ENCODE data around the gene MYO7B. TPM values are rescaled to one million over a fixed set of nuclear protein-coding genes. Genes with fewer than 3 reads are reported as not detected.

The MYO7B gene
- total RNA-seq, 1 donor from 2014 or later, result 0.10 TPM

GRCh38 chr2:127649684-127650040 is 114.2 kb downstream of the MYO7B start:
- Mint-ChIP-seq H3K9me3 (no peaks in the 10 kb centered on the region), H3K27ac (no peak overlapping the region), H3K4me3 (no peak overlapping the region), H3K36me3 (ENCODE audit: low read depth) (no peaks in the 10 kb centered on the region), H3K27me3 (ENCODE audit: insufficient read depth) (peaks cover 2% of the 10 kb centered on the region), H3K4me1 (ENCODE audit: low read depth) (peaks cover 5% of the 10 kb centered on the region)
- DNase-seq (ENCODE audit: low spot score), result peak; percentile 68
- intact Hi-C loops (cut with micrococcal nuclease), result loop anchor here (1.0 to 10.0 kb wide), 6 partner anchors 51 to 452 kb away; partner anchors contain the start of genes IWS1 and SFT2D3

GRCh38 chr2:127650041-127650784 is 114.7 kb downstream of the MYO7B start:
- Mint-ChIP-seq H3K27me3 (ENCODE audit: insufficient read depth) (peaks cover 2% of the 10 kb centered on the region), H3K9me3 (no peaks in the 10 kb centered on the region), H3K4me1 (ENCODE audit: low read depth) (peaks cover 5% of the 10 kb centered on the region), H3K4me3 (no peak overlapping the region), H3K27ac (no peak overlapping the region), H3K36me3 (ENCODE audit: low read depth) (no peaks in the 10 kb centered on the region)
- intact Hi-C loops (cut with micrococcal nuclease), result no loop called here
- no peak for DNase-seq (ENCODE audit: low spot score)

- intact Hi-C loops (cut with micrococcal nuclease), result no loop called here
- no peaks in the 10 kb centered on the region for H3K9me3 Mint-ChIP-seq
- H3K36me3 Mint-ChIP-seq (ENCODE audit: low read depth), result no peaks in the 10 kb centered on the region
- no peak for DNase-seq (ENCODE audit: low spot score)
- H3K27me3 Mint-ChIP-seq (ENCODE audit: insufficient read depth), result peaks cover 2% of the 10 kb centered on the region
- H3K4me1 Mint-ChIP-seq (ENCODE audit: low read depth), result peaks cover 5% of the 10 kb centered on the region
- no peak overlapping the region for H3K27ac Mint-ChIP-seq
- H3K4me3 Mint-ChIP-seq, result no peak overlapping the region
These were observed 115.4 kb downstream of the MYO7B start for GRCh38 chr2:127650785-127651380.

GRCh38 chr2:127651381-127651809 is 115.9 kb downstream of the MYO7B start:
- Mint-ChIP-seq H3K9me3 (no peaks in the 10 kb centered on the region), H3K4me3 (no peak overlapping the region), H3K4me1 (ENCODE audit: low read depth) (peaks cover 5% of the 10 kb centered on the region), H3K27me3 (ENCODE audit: insufficient read depth) (peaks cover 2% of the 10 kb centered on the region), H3K27ac (no peak overlapping the region), H3K36me3 (ENCODE audit: low read depth) (no peaks in the 10 kb centered on the region)
- no peak for DNase-seq (ENCODE audit: low spot score)
- intact Hi-C loops (cut with micrococcal nuclease), result no loop called here

GRCh38 chr2:127651971-127652550 is 116.6 kb downstream of the MYO7B start:
- no peak overlapping the region for H3K27ac Mint-ChIP-seq
- H3K9me3 Mint-ChIP-seq, result no peaks in the 10 kb centered on the region
- peaks cover 2% of the 10 kb centered on the region for H3K27me3 Mint-ChIP-seq (ENCODE audit: insufficient read depth)
- peaks cover 5% of the 10 kb centered on the region for H3K4me1 Mint-ChIP-seq (ENCODE audit: low read depth)
- H3K4me3 Mint-ChIP-seq, result no peak overlapping the region
- intact Hi-C loops (cut with micrococcal nuclease), result no loop called here
- no peak for DNase-seq (ENCODE audit: low spot score)
- no peaks in the 10 kb centered on the region for H3K36me3 Mint-ChIP-seq (ENCODE audit: low read depth)

- no peak for DNase-seq (ENCODE audit: low spot score)
- Mint-ChIP-seq H3K9me3 (no peaks in the 10 kb centered on the region), H3K27ac (no peak overlapping the region), H3K36me3 (ENCODE audit: low read depth) (no peaks in the 10 kb centered on the region), H3K27me3 (ENCODE audit: insufficient read depth) (peaks cover 2% of the 10 kb centered on the region), H3K4me1 (ENCODE audit: low read depth) (peaks cover 5% of the 10 kb centered on the region), H3K4me3 (no peak overlapping the region)
- intact Hi-C loops (cut with micrococcal nuclease), result no loop called here
These were observed 117.4 kb downstream of the MYO7B start for GRCh38 chr2:127652786-127653357.

GRCh38 chr2:127653421-127654083 is 118.1 kb downstream of the MYO7B start:
- DNase-seq (ENCODE audit: low spot score), result no peak
- Mint-ChIP-seq H3K9me3 (no peaks in the 10 kb centered on the region), H3K27me3 (ENCODE audit: insufficient read depth) (peaks cover 2% of the 10 kb centered on the region), H3K27ac (no peak overlapping the region), H3K4me1 (ENCODE audit: low read depth) (peaks cover 5% of the 10 kb centered on the region), H3K36me3 (ENCODE audit: low read depth) (no peaks in the 10 kb centered on the region), H3K4me3 (no peak overlapping the region)
- intact Hi-C loops (cut with micrococcal nuclease), result no loop called here

- no peaks in the 10 kb centered on the region for H3K36me3 Mint-ChIP-seq (ENCODE audit: low read depth)
- H3K4me3 Mint-ChIP-seq, result no peak overlapping the region
- DNase-seq (ENCODE audit: low spot score), result no peak
- peaks cover 2% of the 10 kb centered on the region for H3K27me3 Mint-ChIP-seq (ENCODE audit: insufficient read depth)
- H3K9me3 Mint-ChIP-seq, result no peaks in the 10 kb centered on the region
- intact Hi-C loops (cut with micrococcal nuclease), result no loop called here
- H3K4me1 Mint-ChIP-seq (ENCODE audit: low read depth), result peaks cover 5% of the 10 kb centered on the region
- H3K27ac Mint-ChIP-seq, result no peak overlapping the region
These were observed 118.8 kb downstream of the MYO7B start for GRCh38 chr2:127654084-127654837.

GRCh38 chr2:127654838-127655175 is 119.3 kb downstream of the MYO7B start:
- Mint-ChIP-seq H3K27ac (no peak overlapping the region), H3K9me3 (no peaks in the 10 kb centered on the region), H3K36me3 (ENCODE audit: low read depth) (no peaks in the 10 kb centered on the region), H3K27me3 (ENCODE audit: insufficient read depth) (peaks cover 2% of the 10 kb centered on the region), H3K4me3 (no peak overlapping the region), H3K4me1 (ENCODE audit: low read depth) (peaks cover under 1% of the 10 kb centered on the region)
- no peak for DNase-seq (ENCODE audit: low spot score)
- intact Hi-C loops (cut with micrococcal nuclease), result no loop called here

- Mint-ChIP-seq H3K36me3 (ENCODE audit: low read depth) (no peaks in the 10 kb centered on the region), H3K4me3 (no peak overlapping the region), H3K4me1 (ENCODE audit: low read depth) (no peaks in the 10 kb centered on the region), H3K27ac (no peak overlapping the region), H3K27me3 (ENCODE audit: insufficient read depth) (peaks cover 2% of the 10 kb centered on the region), H3K9me3 (no peaks in the 10 kb centered on the region)
- no peak for DNase-seq (ENCODE audit: low spot score)
- intact Hi-C loops (cut with micrococcal nuclease), result no loop called here
These were observed 120.0 kb downstream of the MYO7B start for GRCh38 chr2:127655209-127656073.

- H3K4me1 Mint-ChIP-seq (ENCODE audit: low read depth), result no peaks in the 10 kb centered on the region
- no peaks in the 10 kb centered on the region for H3K36me3 Mint-ChIP-seq (ENCODE audit: low read depth)
- no peaks in the 10 kb centered on the region for H3K9me3 Mint-ChIP-seq
- intact Hi-C loops (cut with micrococcal nuclease), result no loop called here
- DNase-seq (ENCODE audit: low spot score), result no peak
- H3K27me3 Mint-ChIP-seq (ENCODE audit: insufficient read depth), result peaks cover 10% of the 10 kb centered on the region
- no peak overlapping the region for H3K4me3 Mint-ChIP-seq
- no peak overlapping the region for H3K27ac Mint-ChIP-seq
These were observed 121.2 kb downstream of the MYO7B start for GRCh38 chr2:127656569-127657231.

Data from activated T-helper 1 cell treated with anti-CD3 and anti-CD28 coated beads, Interleukin-12 subunit alpha, Interleukin-12 subunit beta, Interleukin-2, Interleukin-4 antibody, amounts not matched to agents 30 ng/mL and 10 ng/mL and 1 ng/mL, durations not matched to agents 14 hours and 24 hours and 36 hours (primary cell).